Measurements from ENCODE around the gene TBC1D7. TPM values are rescaled to one million over a fixed set of nuclear protein-coding genes. Genes with fewer than 3 reads are reported as not detected.

TBC1D7 gene
- total RNA-seq, 1 experiment from 2014 or later, result 44.9 TPM

GRCh38 chr6:13268913-13269518, 59.3 kb downstream of the TBC1D7 start (continued):
- TF ChIP-seq TCF7 (CRISPR knock-in tag; IDR thresholded peaks at IDR 0.05; ENCODE audit: low read depth), result no peak

- peaks cover 14% of the 10 kb centered on the region for H3K36me3 Mint-ChIP-seq
- POLR2A ChIA-PET, result no interaction called here
- H3K4me1 Mint-ChIP-seq, result peaks cover 20% of the 10 kb centered on the region
- DNase-seq (ENCODE audit: low spot score) (no peak), ATAC-seq (no peak)
- H3K27me3 Mint-ChIP-seq (ENCODE audit: low read depth), result no peaks in the 10 kb centered on the region
- TF ChIP-seq ESRRA (CRISPR knock-in tag; IDR thresholded peaks at IDR 0.05; ENCODE audit: borderline replicate concordance), result no peak
- no peak for TF ChIP-seq HMGXB4 (CRISPR knock-in tag; IDR thresholded peaks at IDR 0.05)
- TF ChIP-seq ZNF317 (CRISPR knock-in tag; IDR thresholded peaks at IDR 0.05; ENCODE audit: borderline replicate concordance, low read depth), result no peak
- no peak for TF ChIP-seq ERG (CRISPR knock-in tag; IDR thresholded peaks at IDR 0.05)
- no peak for TF ChIP-seq TEAD1 (CRISPR knock-in tag; IDR thresholded peaks at IDR 0.05)
- TF ChIP-seq HMGA2 (CRISPR knock-in tag; IDR thresholded peaks at IDR 0.05), result no peak
- TF ChIP-seq, protein P1, sequence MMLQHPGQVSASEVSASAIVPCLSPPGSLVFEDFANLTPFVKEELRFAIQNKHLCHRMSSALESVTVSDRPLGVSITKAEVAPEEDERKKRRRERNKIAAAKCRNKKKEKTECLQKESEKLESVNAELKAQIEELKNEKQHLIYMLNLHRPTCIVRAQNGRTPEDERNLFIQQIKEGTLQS (CRISPR knock-in tag; conservative IDR thresholded peaks at IDR 0.05), result no peak
- TF ChIP-seq, protein P2, sequence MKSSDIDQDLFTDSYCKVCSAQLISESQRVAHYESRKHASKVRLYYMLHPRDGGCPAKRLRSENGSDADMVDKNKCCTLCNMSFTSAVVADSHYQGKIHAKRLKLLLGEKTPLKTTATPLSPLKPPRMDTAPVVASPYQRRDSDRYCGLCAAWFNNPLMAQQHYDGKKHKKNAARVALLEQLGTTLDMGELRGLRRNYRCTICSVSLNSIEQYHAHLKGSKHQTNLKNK (CRISPR knock-in tag; IDR thresholded peaks at IDR 0.05), result no peak
- TF ChIP-seq, protein P3, sequence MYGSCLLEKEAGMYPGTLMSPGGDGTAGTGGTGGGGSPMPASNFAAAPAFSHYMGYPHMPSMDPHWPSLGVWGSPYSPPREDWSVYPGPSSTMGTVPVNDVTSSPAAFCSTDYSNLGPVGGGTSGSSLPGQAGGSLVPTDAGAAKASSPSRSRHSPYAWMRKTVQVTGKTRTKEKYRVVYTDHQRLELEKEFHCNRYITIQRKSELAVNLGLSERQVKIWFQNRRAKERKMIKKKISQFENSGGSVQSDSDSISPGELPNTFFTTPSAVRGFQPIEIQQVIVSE (CRISPR knock-in tag; IDR thresholded peaks at IDR 0.05; ENCODE audit: borderline replicate concordance), result no peak
- no peak for TF ChIP-seq TP53 (CRISPR knock-in tag; IDR thresholded peaks at IDR 0.05)
- TF ChIP-seq PRRX2 (CRISPR knock-in tag; IDR thresholded peaks at IDR 0.05), result no peak
- TF ChIP-seq NFE2L1 (CRISPR knock-in tag; IDR thresholded peaks at IDR 0.05), result no peak
- TF ChIP-seq, protein P4, sequence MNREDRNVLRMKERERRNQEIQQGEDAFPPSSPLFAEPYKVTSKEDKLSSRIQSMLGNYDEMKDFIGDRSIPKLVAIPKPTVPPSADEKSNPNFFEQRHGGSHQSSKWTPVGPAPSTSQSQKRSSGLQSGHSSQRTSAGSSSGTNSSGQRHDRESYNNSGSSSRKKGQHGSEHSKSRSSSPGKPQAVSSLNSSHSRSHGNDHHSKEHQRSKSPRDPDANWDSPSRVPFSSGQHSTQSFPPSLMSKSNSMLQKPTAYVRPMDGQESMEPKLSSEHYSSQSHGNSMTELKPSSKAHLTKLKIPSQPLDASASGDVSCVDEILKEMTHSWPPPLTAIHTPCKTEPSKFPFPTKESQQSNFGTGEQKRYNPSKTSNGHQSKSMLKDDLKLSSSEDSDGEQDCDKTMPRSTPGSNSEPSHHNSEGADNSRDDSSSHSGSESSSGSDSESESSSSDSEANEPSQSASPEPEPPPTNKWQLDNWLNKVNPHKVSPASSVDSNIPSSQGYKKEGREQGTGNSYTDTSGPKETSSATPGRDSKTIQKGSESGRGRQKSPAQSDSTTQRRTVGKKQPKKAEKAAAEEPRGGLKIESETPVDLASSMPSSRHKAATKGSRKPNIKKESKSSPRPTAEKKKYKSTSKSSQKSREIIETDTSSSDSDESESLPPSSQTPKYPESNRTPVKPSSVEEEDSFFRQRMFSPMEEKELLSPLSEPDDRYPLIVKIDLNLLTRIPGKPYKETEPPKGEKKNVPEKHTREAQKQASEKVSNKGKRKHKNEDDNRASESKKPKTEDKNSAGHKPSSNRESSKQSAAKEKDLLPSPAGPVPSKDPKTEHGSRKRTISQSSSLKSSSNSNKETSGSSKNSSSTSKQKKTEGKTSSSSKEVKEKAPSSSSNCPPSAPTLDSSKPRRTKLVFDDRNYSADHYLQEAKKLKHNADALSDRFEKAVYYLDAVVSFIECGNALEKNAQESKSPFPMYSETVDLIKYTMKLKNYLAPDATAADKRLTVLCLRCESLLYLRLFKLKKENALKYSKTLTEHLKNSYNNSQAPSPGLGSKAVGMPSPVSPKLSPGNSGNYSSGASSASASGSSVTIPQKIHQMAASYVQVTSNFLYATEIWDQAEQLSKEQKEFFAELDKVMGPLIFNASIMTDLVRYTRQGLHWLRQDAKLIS (CRISPR knock-in tag; IDR thresholded peaks at IDR 0.05; ENCODE audit: borderline replicate concordance), result no peak
- TF ChIP-seq, protein P5, sequence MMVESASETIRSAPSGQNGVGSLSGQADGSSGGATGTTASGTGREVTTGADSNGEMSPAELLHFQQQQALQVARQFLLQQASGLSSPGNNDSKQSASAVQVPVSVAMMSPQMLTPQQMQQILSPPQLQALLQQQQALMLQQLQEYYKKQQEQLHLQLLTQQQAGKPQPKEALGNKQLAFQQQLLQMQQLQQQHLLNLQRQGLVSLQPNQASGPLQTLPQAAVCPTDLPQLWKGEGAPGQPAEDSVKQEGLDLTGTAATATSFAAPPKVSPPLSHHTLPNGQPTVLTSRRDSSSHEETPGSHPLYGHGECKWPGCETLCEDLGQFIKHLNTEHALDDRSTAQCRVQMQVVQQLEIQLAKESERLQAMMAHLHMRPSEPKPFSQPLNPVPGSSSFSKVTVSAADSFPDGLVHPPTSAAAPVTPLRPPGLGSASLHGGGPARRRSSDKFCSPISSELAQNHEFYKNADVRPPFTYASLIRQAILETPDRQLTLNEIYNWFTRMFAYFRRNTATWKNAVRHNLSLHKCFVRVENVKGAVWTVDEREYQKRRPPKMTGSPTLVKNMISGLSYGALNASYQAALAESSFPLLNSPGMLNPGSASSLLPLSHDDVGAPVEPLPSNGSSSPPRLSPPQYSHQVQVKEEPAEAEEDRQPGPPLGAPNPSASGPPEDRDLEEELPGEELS (CRISPR knock-in tag; IDR thresholded peaks at IDR 0.05), result no peak
- TF ChIP-seq, protein P6, sequence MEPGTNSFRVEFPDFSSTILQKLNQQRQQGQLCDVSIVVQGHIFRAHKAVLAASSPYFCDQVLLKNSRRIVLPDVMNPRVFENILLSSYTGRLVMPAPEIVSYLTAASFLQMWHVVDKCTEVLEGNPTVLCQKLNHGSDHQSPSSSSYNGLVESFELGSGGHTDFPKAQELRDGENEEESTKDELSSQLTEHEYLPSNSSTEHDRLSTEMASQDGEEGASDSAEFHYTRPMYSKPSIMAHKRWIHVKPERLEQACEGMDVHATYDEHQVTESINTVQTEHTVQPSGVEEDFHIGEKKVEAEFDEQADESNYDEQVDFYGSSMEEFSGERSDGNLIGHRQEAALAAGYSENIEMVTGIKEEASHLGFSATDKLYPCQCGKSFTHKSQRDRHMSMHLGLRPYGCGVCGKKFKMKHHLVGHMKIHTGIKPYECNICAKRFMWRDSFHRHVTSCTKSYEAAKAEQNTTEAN (CRISPR knock-in tag; IDR thresholded peaks at IDR 0.05), result no peak
- TF ChIP-seq, protein P7, sequence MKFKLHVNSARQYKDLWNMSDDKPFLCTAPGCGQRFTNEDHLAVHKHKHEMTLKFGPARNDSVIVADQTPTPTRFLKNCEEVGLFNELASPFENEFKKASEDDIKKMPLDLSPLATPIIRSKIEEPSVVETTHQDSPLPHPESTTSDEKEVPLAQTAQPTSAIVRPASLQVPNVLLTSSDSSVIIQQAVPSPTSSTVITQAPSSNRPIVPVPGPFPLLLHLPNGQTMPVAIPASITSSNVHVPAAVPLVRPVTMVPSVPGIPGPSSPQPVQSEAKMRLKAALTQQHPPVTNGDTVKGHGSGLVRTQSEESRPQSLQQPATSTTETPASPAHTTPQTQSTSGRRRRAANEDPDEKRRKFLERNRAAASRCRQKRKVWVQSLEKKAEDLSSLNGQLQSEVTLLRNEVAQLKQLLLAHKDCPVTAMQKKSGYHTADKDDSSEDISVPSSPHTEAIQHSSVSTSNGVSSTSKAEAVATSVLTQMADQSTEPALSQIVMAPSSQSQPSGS (CRISPR knock-in tag; IDR thresholded peaks at IDR 0.05; ENCODE audit: borderline replicate concordance, low read depth), result no peak
- CTCF ChIA-PET, result no interaction called here
- no peak overlapping the region for H3K27ac Mint-ChIP-seq
- no peak overlapping the region for H3K4me3 Mint-ChIP-seq
- peaks cover 14% of the 10 kb centered on the region for H3K9me3 Mint-ChIP-seq
These were observed 61.1 kb downstream of the TBC1D7 start for GRCh38 chr6:13267142-13267651.

Data from WTC11 (cell line).